ENCODE data around the gene ZNF804A.

ZNF804A gene

DNA sequence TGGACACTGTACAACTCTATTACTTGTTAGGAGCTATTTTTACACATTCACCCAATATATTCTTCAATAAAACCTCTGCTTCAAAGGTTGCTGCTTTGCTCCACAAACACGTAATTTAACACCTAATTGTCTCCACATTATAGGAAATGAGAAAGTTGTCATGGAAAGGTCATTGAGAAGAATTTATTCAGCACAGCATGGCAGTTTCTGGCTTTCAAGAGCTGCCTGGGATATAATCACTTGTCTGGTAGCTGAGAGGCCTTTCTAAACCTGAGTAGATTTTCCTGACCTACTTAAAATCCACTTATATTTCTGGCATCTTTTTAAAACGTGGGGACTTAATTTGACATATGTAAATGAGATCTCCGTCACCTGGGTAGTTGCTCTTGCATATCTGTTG lies 216.1 kb downstream of the ZNF804A start:
- DNase-seq (ENCODE audit: low read depth) = no peak
- TF ChIP-seq, protein P1, sequence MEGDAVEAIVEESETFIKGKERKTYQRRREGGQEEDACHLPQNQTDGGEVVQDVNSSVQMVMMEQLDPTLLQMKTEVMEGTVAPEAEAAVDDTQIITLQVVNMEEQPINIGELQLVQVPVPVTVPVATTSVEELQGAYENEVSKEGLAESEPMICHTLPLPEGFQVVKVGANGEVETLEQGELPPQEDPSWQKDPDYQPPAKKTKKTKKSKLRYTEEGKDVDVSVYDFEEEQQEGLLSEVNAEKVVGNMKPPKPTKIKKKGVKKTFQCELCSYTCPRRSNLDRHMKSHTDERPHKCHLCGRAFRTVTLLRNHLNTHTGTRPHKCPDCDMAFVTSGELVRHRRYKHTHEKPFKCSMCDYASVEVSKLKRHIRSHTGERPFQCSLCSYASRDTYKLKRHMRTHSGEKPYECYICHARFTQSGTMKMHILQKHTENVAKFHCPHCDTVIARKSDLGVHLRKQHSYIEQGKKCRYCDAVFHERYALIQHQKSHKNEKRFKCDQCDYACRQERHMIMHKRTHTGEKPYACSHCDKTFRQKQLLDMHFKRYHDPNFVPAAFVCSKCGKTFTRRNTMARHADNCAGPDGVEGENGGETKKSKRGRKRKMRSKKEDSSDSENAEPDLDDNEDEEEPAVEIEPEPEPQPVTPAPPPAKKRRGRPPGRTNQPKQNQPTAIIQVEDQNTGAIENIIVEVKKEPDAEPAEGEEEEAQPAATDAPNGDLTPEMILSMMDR (IDR thresholded peaks at IDR 0.05; ENCODE audit: low read depth, low read length, missing control alignments) = no peak
- no peak overlapping the region for H3K4me3 ChIP-seq (ENCODE audit: low read depth, low read length)

DNA sequence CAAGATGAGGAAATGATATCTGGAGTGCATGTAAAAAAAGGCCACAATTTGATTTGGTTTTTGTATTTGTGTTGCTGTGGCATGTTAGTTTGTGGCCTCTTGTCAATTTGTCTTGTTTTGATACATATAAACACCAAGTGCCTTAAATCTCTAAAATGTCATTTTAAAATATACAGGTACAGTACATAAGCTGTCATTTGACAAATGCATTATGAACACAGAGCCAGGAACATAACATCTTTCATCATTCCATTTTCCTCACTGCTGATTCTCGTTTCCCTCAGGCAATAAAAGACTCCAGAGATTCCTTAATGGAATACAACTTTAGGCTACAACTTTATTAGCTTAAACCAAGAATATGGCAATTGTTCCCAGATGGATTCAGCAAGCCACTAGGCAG lies 217.5 kb downstream of the ZNF804A start:
- no peak for DNase-seq (ENCODE audit: low read depth)
- TF ChIP-seq, protein P1 (IDR thresholded peaks at IDR 0.05; ENCODE audit: low read depth, low read length, missing control alignments) = no peak
- H3K4me3 ChIP-seq (ENCODE audit: low read depth, low read length) = no peak overlapping the region

- H3K4me3 ChIP-seq (ENCODE audit: low read depth, low read length) = no peak overlapping the region
- TF ChIP-seq, protein P1 (IDR thresholded peaks at IDR 0.05; ENCODE audit: low read depth, low read length, missing control alignments) = no peak
- no peak for DNase-seq (ENCODE audit: low read depth)
These were observed 226.3 kb downstream of the ZNF804A start for GRCh38 chr2:184824597-184824996.

DNA sequence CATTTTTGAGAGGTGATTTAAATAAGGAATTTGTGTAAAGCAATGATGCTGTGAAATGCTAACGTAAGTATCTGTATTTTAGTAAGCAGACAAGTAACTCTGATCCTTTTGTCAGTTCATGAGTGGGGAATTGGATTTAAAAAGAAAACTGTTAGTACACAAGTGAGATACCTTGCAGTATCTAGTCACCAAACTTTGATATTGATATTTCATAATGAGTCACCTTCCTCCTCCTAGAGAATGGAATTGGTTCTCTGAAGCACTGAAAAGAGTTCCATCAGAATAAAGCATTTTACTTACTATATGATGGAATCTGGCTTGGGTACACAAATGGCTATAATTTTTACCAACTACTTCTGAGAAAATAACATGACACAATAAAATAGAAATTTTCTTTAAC lies 232.2 kb downstream of the ZNF804A start:
- TF ChIP-seq, protein P1 (IDR thresholded peaks at IDR 0.05; ENCODE audit: low read depth, low read length, missing control alignments) = no peak
- no peak for DNase-seq (ENCODE audit: low read depth)
- H3K4me3 ChIP-seq (ENCODE audit: low read depth, low read length) = no peak overlapping the region

DNA sequence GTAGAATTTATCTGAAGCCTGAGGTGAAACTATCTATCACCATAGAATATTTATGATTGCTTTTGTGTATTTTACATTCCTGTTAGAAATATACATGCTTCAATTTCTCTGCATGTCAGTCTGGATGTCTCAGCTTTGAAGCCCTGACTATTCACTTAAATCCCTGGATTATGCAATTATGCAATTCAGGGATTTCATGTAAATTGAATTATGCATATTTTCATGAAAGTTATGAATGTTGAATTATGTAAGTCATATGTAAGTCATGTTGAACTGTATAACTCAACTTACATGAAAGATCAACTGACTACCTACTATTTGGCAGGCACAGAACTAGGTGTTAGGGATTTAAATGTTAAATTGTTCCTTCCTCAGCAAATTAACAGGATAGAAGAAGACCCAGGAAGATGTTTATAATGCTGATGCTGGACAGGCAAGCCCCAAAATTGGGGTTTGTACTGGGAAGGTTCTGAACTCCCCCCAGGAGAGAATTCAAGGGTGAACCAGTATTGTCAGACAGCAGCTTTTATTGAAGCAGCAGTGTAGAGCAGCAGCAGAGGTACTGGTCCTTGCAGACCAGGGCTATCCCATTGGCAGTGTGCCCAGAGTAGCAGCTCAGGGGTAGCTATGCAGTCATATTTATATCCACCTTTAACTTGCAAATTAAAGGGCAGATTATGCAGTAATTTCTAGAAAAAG lies 236.5 kb downstream of the ZNF804A start:
- no peak overlapping the region for H3K4me3 ChIP-seq (ENCODE audit: low read depth, low read length)
- TF ChIP-seq, protein P1 (IDR thresholded peaks at IDR 0.05; ENCODE audit: low read depth, low read length, missing control alignments) = no peak
- no peak for DNase-seq (ENCODE audit: low read depth)

DNA sequence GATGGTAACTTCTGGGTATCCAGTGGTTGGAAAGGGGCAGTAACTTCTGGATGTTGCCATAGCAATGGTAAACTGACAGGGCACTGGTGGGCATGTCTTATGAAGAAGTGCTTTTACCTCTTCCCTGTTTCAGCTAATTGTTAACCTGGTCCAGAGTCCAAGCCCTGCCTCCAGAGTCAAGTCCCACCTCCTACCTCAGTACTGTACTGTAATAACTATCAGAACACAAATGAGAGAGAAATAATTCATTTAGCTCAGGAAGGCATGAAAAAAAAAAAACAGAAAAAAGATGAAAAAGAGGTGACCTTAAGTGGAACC lies 237.0 kb downstream of the ZNF804A start:
- H3K4me3 ChIP-seq (ENCODE audit: low read depth, low read length) = no peak overlapping the region
- DNase-seq (ENCODE audit: low read depth) = no peak
- TF ChIP-seq, protein P1 (IDR thresholded peaks at IDR 0.05; ENCODE audit: low read depth, low read length, missing control alignments) = no peak

DNA sequence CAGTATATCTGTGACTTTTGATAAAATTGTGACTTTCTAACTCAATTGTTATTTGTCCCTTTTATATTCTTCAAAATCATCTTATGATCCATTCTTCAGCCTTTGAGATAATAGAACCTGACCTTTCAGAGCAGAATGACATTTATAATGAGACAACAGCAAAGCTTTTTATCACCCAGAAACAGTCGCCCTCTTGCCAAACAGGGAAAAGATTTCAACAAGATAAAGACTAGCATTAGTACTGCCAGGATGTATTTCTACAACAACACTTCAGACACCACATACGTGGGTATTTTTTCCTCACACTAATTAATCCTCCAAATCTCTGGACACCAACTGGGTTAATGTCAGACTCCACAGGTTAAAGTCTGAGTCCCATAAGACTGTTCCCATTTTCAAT lies 249.0 kb downstream of the ZNF804A start:
- DNase-seq (ENCODE audit: low read depth) = no peak
- H3K4me3 ChIP-seq (ENCODE audit: low read depth, low read length) = no peak overlapping the region
- TF ChIP-seq, protein P1 (IDR thresholded peaks at IDR 0.05; ENCODE audit: low read depth, low read length, missing control alignments) = no peak

All from GM12864 (cell line).